ENCODE measurements around the gene PHOSPHO2. TPM values are rescaled to one million over a fixed set of nuclear protein-coding genes. Genes with fewer than 3 reads are reported as not detected.

PHOSPHO2 gene
- total and polyA plus RNA-seq, 9 of the 15 experiments (the other 6 are each of a cell fraction or from before 2014, with no cell fraction given) = 7.8 to 19.1 (median 11.7) TPM

- TF ChIP-seq USF1 (CRISPR knock-in tag; IDR thresholded peaks at IDR 0.05) = no peak
- peak; percentile 98 for TF ChIP-seq DPF2 (IDR thresholded peaks at IDR 0.05)
- TF ChIP-seq ARID1B (IDR thresholded peaks at IDR 0.05) = peak; percentile 98
- TF ChIP-seq E2F1 (CRISPR knock-in tag; IDR thresholded peaks at IDR 0.05) = 0 out of 2 replicates have a peak, but pooled peaks have one; percentile 25
- peak in 1 of 2 experiments; percentile 86; a peak in 2 of 4 replicates for TF ChIP-seq HDAC1 (IDR thresholded peaks at IDR 0.05)
- TF ChIP-seq SIN3A (IDR thresholded peaks at IDR 0.05; ENCODE audit: borderline replicate concordance in 2 of 2, control insufficient read depth in 1 of 2, low read depth in 2 of 2, low read length in 2 of 2) = no peak
- TF ChIP-seq ZNF224 (CRISPR knock-in tag; IDR thresholded peaks at IDR 0.05) = no peak
- TF ChIP-seq ZNF57 (CRISPR knock-in tag; IDR thresholded peaks at IDR 0.05) = no peak
- no peak for TF ChIP-seq PHB (CRISPR knock-in tag; IDR thresholded peaks at IDR 0.05)
- no peak for TF ChIP-seq ZBTB2 (IDR thresholded peaks at IDR 0.05)
- TF ChIP-seq ZZZ3 (IDR thresholded peaks at IDR 0.05) = no peak
- TF ChIP-seq PURB (CRISPR knock-in tag; IDR thresholded peaks at IDR 0.05; ENCODE audit: low read depth) = no peak
- no peak for TF ChIP-seq ZNF740 (CRISPR knock-in tag; IDR thresholded peaks at IDR 0.05)
- no peak for TF ChIP-seq ZNF740 (tag; IDR thresholded peaks at IDR 0.05)
- no peak for TF ChIP-seq CEBPG (CRISPR knock-in tag; IDR thresholded peaks at IDR 0.05)
- TF ChIP-seq CEBPG (tag; conservative IDR thresholded peaks at IDR 0.05 in 1 of 2, IDR thresholded peaks at IDR 0.05 in 1 of 2) = no peak
- TF ChIP-seq PREB (CRISPR knock-in tag; IDR thresholded peaks at IDR 0.05) = no peak
- TF ChIP-seq EGR1 (conservative IDR thresholded peaks at IDR 0.05) = peak; percentile 54; the same call in 1 of the 2 replicates
- no peak for TF ChIP-seq FOXP1 (CRISPR knock-in tag; IDR thresholded peaks at IDR 0.05)
- TF ChIP-seq PCBP1 (IDR thresholded peaks at IDR 0.05; ENCODE audit: low read depth, low read length, poor library complexity, severe bottlenecking) = no peak
These were observed 29.0 kb upstream of the PHOSPHO2 start (continued) for GRCh38 chr2:169664978-169665930.
